Loucy (cell line): Measurements from ENCODE around the gene GPHB5.

ENCODE experiments used
- EZH2phosphoT487 ChIP-seq: fragments of 200-600 bp; IDR thresholded peaks from 2 replicates; pipeline ENCODE4 v1.6.1; 2018; ENCODE audit warnings: antibody characterized with exemption, mild to moderate bottlenecking, moderate library complexity, borderline replicate concordance
- TF ChIP-seq, protein P1 (sequence below): fragments of 200-600 bp; sonication (generic); conservative IDR thresholded peaks from 2 replicates; pipeline ENCODE4 v1.5.1; 2014; ENCODE audit warnings: mild to moderate bottlenecking, antibody characterized with exemption, low read length

DNA sequence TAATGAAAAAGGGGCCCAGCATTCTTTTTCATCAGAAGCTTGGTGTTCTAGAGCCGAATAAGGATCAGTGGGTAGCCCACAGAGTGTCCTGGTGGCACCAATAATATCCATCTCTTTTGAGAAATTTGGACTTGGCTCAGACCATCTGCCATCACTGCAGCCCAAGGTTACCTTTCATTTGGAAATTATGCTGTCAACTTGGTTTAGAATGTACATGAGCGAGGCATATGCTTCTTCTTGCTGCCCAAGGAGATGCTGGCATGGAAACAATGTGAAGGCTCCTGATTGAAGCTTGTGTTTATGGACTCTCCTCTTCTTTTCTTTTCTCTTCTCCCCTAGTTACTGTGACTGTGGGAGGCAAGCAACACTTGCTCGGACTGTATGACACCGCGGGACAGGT, 50.0 kb downstream of the GPHB5 start:
- TF ChIP-seq, protein P1, sequence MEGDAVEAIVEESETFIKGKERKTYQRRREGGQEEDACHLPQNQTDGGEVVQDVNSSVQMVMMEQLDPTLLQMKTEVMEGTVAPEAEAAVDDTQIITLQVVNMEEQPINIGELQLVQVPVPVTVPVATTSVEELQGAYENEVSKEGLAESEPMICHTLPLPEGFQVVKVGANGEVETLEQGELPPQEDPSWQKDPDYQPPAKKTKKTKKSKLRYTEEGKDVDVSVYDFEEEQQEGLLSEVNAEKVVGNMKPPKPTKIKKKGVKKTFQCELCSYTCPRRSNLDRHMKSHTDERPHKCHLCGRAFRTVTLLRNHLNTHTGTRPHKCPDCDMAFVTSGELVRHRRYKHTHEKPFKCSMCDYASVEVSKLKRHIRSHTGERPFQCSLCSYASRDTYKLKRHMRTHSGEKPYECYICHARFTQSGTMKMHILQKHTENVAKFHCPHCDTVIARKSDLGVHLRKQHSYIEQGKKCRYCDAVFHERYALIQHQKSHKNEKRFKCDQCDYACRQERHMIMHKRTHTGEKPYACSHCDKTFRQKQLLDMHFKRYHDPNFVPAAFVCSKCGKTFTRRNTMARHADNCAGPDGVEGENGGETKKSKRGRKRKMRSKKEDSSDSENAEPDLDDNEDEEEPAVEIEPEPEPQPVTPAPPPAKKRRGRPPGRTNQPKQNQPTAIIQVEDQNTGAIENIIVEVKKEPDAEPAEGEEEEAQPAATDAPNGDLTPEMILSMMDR, result no peak
- no peak for TF ChIP-seq EZH2phosphoT487
